ENCODE results near the gene OTOGL.

The OTOGL gene

DNA sequence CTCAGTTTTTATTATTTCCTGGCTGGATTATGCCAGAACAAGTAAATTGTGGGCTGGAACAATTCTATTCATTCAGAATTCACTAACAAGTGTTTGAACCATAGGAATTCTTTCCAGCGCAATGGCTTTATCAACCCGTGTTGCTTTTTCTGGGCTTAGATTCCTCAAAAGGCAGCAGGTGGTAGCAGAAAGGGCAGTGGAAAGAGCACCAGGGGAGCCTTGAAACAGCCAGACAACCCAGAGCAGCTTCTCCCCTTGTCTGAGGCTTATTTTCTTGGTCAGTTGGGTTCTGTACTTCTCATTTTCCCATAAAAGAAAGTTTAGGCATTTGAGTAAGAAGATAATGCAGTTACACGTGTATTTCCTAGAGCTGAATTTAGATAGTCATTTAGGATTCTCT is 130.7 kb downstream of the OTOGL start:
- CTCF ChIA-PET = no interaction called here
- POLR2A ChIA-PET = no interaction called here
- peak; percentile 60 for DNase-seq (ENCODE audit: extremely low spot score)
- no peak for TF ChIP-seq ARNT (IDR thresholded peaks at IDR 0.05)
- no peak for TF ChIP-seq FOXK2 (IDR thresholded peaks at IDR 0.05)
- no peak for TF ChIP-seq L3MBTL2 (conservative IDR thresholded peaks at IDR 0.05)
- no peak for TF ChIP-seq BHLHE40 (IDR thresholded peaks at IDR 0.05; ENCODE audit: borderline replicate concordance)
- no peak for TF ChIP-seq ELF4 (IDR thresholded peaks at IDR 0.05)

GRCh38 chr12:80232837-80233236 is 133.5 kb downstream of the OTOGL start:
- DNase-seq (ENCODE audit: extremely low spot score) = no peak
- TF ChIP-seq ELF4 (IDR thresholded peaks at IDR 0.05) = no peak
- no peak for TF ChIP-seq NFRKB (IDR thresholded peaks at IDR 0.05)
- TF ChIP-seq LEF1 (IDR thresholded peaks at IDR 0.05; ENCODE audit: borderline replicate concordance) = no peak
- TF ChIP-seq L3MBTL2 (conservative IDR thresholded peaks at IDR 0.05) = no peak
- no peak for TF ChIP-seq FOXA1 (IDR thresholded peaks at IDR 0.05)
- TF ChIP-seq HDGF (IDR thresholded peaks at IDR 0.05; ENCODE audit: borderline replicate concordance) = no peak
- TF ChIP-seq ZNF384 (IDR thresholded peaks at IDR 0.05) = no peak
- TF ChIP-seq FOXK2 (IDR thresholded peaks at IDR 0.05) = no peak
- no peak for TF ChIP-seq ARNT (IDR thresholded peaks at IDR 0.05)
- TF ChIP-seq PKNOX1 (IDR thresholded peaks at IDR 0.05) = no peak
- no peak for TF ChIP-seq FOXM1 (IDR thresholded peaks at IDR 0.05; ENCODE audit: borderline replicate concordance)
- TF ChIP-seq BHLHE40 (IDR thresholded peaks at IDR 0.05; ENCODE audit: borderline replicate concordance) = no peak
- TF ChIP-seq CTBP1 (IDR thresholded peaks at IDR 0.05; ENCODE audit: borderline replicate concordance) = no peak
- TF ChIP-seq SP1 (IDR thresholded peaks at IDR 0.05) = no peak
- no peak for TF ChIP-seq SUZ12 (IDR thresholded peaks at IDR 0.05)
- no peak for TF ChIP-seq TARDBP (IDR thresholded peaks at IDR 0.05)
- CTCF ChIA-PET = interaction anchor here (0.9 kb wide), 1 partner anchor 37 kb away, joined by 3 read pairs; no protein-coding TSS in a partner anchor
- POLR2A ChIA-PET = no interaction called here

GRCh38 chr12:80233926-80234325 is 134.6 kb downstream of the OTOGL start:
- ChIA-PET CTCF (no interaction called here), POLR2A (no interaction called here)
- no peak for TF ChIP-seq HDGF (IDR thresholded peaks at IDR 0.05; ENCODE audit: borderline replicate concordance)
- no peak for TF ChIP-seq FOXM1 (IDR thresholded peaks at IDR 0.05; ENCODE audit: borderline replicate concordance)
- TF ChIP-seq ARNT (IDR thresholded peaks at IDR 0.05) = no peak
- TF ChIP-seq PKNOX1 (IDR thresholded peaks at IDR 0.05) = peak; percentile 43; the same call in 1 of the 2 replicates
- DNase-seq (ENCODE audit: extremely low spot score) = no peak

GRCh38 chr12:80234667-80235066 is 135.3 kb downstream of the OTOGL start:
- CTCF ChIA-PET = no interaction called here

GRCh38 chr12:80235944-80236343 is 136.6 kb downstream of the OTOGL start:
- TF ChIP-seq FOXM1 (IDR thresholded peaks at IDR 0.05; ENCODE audit: borderline replicate concordance) (no peak), PKNOX1 (IDR thresholded peaks at IDR 0.05) (no peak), FOXK2 (IDR thresholded peaks at IDR 0.05) (no peak), HDGF (IDR thresholded peaks at IDR 0.05; ENCODE audit: borderline replicate concordance) (no peak), L3MBTL2 (conservative IDR thresholded peaks at IDR 0.05) (no peak), CTBP1 (IDR thresholded peaks at IDR 0.05; ENCODE audit: borderline replicate concordance) (no peak), SP1 (IDR thresholded peaks at IDR 0.05) (no peak), FOXA1 (IDR thresholded peaks at IDR 0.05) (no peak), ELF4 (IDR thresholded peaks at IDR 0.05) (no peak)
- ChIA-PET CTCF (no interaction called here), POLR2A (no interaction called here)
- DNase-seq (ENCODE audit: extremely low spot score) = no peak

More at GRCh38 chr12:80234667-80235066, 135.3 kb downstream of the OTOGL start:
- TF ChIP-seq HDGF (IDR thresholded peaks at IDR 0.05; ENCODE audit: borderline replicate concordance) (no peak), ZNF384 (IDR thresholded peaks at IDR 0.05) (no peak), SP1 (IDR thresholded peaks at IDR 0.05) (no peak), FOXM1 (IDR thresholded peaks at IDR 0.05; ENCODE audit: borderline replicate concordance) (no peak), CTBP1 (IDR thresholded peaks at IDR 0.05; ENCODE audit: borderline replicate concordance) (no peak), FOXA1 (IDR thresholded peaks at IDR 0.05) (no peak), PKNOX1 (IDR thresholded peaks at IDR 0.05) (no peak), BHLHE40 (IDR thresholded peaks at IDR 0.05; ENCODE audit: borderline replicate concordance) (no peak), LEF1 (IDR thresholded peaks at IDR 0.05; ENCODE audit: borderline replicate concordance) (no peak), L3MBTL2 (conservative IDR thresholded peaks at IDR 0.05) (no peak), FOXK2 (IDR thresholded peaks at IDR 0.05) (no peak), NFRKB (IDR thresholded peaks at IDR 0.05) (no peak), TARDBP (IDR thresholded peaks at IDR 0.05) (no peak), ELF4 (IDR thresholded peaks at IDR 0.05) (no peak), ARNT (IDR thresholded peaks at IDR 0.05) (no peak), SUZ12 (IDR thresholded peaks at IDR 0.05) (no peak)
- POLR2A ChIA-PET = no interaction called here
- DNase-seq (ENCODE audit: extremely low spot score) = no peak

DNA sequence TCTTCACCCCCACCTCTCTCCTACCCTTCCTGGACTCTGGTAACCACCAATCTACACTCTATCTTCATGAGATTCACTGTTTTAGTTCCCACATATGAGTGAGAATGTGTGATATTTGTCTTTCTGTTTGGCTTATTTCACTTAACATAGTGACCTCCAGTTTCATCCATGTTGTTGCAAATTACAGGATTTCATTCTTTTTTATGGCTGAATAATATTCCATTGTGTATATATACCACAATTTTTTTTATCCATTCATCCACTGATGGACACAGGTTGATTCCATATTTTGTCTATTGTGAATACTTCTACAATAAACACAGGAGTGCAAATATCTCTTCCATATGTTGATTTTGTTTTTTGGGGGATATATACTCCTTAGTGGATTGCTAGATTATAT is 140.5 kb downstream of the OTOGL start:
- CTCF ChIA-PET = no interaction called here
- TF ChIP-seq FOXM1 (IDR thresholded peaks at IDR 0.05; ENCODE audit: borderline replicate concordance) (no peak), SUZ12 (IDR thresholded peaks at IDR 0.05) (no peak), TARDBP (IDR thresholded peaks at IDR 0.05) (no peak), BHLHE40 (IDR thresholded peaks at IDR 0.05; ENCODE audit: borderline replicate concordance) (no peak), ZNF384 (IDR thresholded peaks at IDR 0.05) (no peak), NFRKB (IDR thresholded peaks at IDR 0.05) (no peak), ARNT (IDR thresholded peaks at IDR 0.05) (no peak), LEF1 (IDR thresholded peaks at IDR 0.05; ENCODE audit: borderline replicate concordance) (no peak), PKNOX1 (IDR thresholded peaks at IDR 0.05) (no peak), CTBP1 (IDR thresholded peaks at IDR 0.05; ENCODE audit: borderline replicate concordance) (no peak), FOXA1 (IDR thresholded peaks at IDR 0.05) (no peak), HDGF (IDR thresholded peaks at IDR 0.05; ENCODE audit: borderline replicate concordance) (no peak), ELF4 (IDR thresholded peaks at IDR 0.05) (no peak), SP1 (IDR thresholded peaks at IDR 0.05) (no peak), FOXK2 (IDR thresholded peaks at IDR 0.05) (no peak), L3MBTL2 (conservative IDR thresholded peaks at IDR 0.05) (no peak)
- POLR2A ChIA-PET = no interaction called here
- no peak for DNase-seq (ENCODE audit: extremely low spot score)

Data from HEK293T (cell line).